ENCODE data around the gene NFIC.
A peak's percentile ranks its signal among the peaks of the same experiment; 100 is the strongest.
"Not testable (repeated sequence)": the region's sequence is repeated elsewhere in the genome, so short reads cannot be mapped to it uniquely, and the experiment has no call there.

NFIC gene

GRCh38 chr19:3365836-3366752 lies at the start of gene NFIC:
Gene NFIC (plus strand): TSS chr19:3366583. CDS start chr19:3366637, 54 bp downstream.
- DNase-seq (ENCODE audit: low read depth, low spot score) = no peak

DNA sequence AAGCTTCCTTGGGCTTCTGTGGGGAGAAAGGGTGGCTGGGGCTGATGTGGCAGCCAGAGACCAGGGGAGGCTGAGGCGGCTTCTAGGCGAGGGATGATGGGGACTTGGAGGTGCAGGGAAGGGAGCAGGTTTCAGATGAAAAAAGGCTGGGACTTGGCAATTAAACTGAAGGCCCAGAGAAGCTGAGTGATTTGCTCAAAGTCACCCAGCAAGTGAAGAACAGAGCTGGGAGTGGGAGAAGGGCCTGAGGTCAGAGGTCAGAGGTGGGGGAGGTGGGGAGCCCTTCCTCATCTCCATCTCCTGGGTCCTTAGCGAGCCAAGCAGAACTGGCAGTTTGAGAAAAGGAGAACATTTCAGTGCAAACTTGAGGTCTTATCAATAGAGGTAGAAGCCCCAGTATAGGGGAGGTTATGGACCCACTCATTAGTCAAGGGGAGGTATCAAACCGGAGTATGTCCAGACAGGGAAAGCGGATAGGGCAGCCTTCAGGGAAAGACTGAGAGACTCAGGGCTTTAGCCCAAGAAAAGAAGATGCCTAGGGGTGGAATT lies 49.6 kb upstream of the NFIC start:
- DNase-seq (ENCODE audit: low read depth, low spot score) = no peak

- DNase-seq (ENCODE audit: low read depth, low spot score) = no peak
These were observed 46.6 kb upstream of the NFIC start for GRCh38 chr19:3319643-3320353.

DNA sequence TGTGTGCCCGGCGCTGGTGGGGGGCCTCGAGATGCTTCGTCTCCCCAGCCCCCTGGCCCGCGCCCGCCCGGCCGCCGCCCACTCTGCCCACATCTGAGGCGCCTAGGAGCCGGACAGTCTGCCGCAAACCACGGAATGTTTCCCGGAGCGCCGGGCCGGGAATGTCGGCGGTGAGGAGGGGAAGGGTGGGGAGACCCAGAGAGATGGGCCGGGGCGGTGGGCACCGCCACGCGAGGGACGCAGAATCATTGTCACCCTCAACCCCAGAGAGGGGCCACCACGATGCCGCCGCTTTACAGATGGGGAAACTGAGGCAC lies 46.1 kb upstream of the NFIC start:
- no peak for DNase-seq (ENCODE audit: low read depth, low spot score)

GRCh38 chr19:3320853-3321252 lies 45.5 kb upstream of the NFIC start:
- no peak for DNase-seq (ENCODE audit: low read depth, low spot score)

GRCh38 chr19:3321696-3322095 lies 44.7 kb upstream of the NFIC start:
- DNase-seq (ENCODE audit: low read depth, low spot score) = no peak

DNA sequence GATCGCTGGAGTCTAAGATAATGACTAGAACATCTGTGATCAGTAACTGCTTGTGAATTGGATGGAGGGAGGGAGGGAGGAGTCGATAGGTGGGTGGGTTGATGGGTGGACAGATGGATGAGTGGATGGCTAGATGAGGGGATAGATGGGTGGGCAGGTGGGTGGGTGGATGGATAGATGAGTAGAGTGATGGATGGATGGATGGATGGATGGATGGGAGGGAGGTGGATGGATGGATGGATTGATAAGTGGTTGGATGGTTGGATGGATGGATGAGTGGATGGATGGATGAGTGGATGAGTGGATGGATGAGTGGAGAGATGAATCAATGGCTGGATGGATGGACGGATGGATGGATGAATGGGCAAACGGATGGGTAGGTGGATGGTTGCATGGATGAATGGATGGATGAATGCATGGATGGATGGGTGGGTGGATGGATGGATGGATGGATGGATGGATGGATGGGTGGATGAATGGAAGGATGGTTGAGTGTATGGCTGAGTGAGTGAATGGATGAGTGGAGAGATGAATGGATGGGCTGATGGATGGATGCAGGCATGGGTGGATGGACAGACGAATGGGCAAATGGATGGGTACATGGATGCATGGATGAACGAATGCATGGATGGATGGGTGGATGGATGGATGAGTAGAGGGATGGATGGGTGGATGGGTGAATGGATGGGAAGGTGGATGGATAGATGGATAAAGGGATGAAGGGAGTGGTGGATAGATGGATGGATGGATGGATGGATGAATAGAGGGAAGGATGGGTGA lies 44.0 kb upstream of the NFIC start:
- DNase-seq (ENCODE audit: low read depth, low spot score) = no peak

- no peak for DNase-seq (ENCODE audit: low read depth, low spot score)
These were observed 43.4 kb upstream of the NFIC start for GRCh38 chr19:3323026-3323425.

- no peak for DNase-seq (ENCODE audit: low read depth, low spot score)
These were observed 42.7 kb upstream of the NFIC start for GRCh38 chr19:3323658-3324057.

GRCh38 chr19:3324405-3324856 lies 42.0 kb upstream of the NFIC start:
- DNase-seq (ENCODE audit: low read depth, low spot score) = peak; percentile 54

DNA sequence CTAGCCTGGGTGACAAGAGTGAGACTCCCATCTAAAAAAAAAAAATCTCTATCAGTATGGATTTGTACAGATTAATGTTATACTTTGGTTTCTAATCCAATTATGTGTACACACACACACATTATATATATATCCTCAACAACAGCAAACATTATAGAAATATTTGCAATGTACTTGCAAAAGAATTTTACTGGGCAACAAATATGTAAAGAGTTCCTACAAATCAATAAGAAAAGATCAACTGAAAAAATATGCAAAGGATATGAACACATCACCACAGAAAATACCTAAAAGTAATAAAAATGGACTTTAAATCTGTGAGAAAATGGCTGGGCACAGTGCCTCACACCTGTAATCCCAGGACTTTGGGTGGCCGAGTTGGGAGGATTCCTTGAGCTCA lies 40.9 kb upstream of the NFIC start:
- no peak for DNase-seq (ENCODE audit: low read depth, low spot score)

- no peak for DNase-seq (ENCODE audit: low read depth, low spot score)
These were observed 37.6 kb upstream of the NFIC start for GRCh38 chr19:3328743-3329142.

GRCh38 chr19:3330047-3330446 lies 36.3 kb upstream of the NFIC start:
- DNase-seq (ENCODE audit: low read depth, low spot score) = no peak

- not testable (repeated sequence) for DNase-seq (ENCODE audit: low read depth, low spot score)
These were observed 34.2 kb upstream of the NFIC start for GRCh38 chr19:3332232-3332631.

DNA sequence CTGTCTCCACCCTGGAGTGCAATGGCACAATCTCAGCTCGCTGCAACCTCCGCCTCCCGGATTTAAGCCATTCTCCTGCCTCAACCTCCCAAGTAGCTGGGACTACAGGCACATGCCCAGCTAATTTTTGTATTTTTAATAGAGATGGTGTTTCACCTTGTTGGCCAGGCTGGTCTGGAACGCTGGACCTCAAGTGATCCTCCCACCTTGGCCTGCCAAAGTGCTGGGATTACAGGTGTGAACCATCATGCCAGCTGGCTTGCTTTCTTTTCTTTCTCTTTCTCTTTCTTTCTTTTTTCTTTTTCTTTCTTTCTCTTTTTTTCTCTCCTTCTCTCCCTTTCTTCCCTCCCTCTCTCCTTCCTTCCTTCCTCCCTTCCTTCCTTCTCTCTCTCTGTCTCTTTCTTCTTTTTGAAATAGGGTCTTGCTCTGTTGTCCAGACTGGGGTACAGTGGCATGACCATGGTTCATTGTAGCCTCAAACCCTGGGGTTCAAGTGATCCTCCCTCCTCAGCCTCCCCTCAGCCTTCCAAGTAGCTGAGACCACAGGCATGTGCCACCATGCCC lies 33.3 kb upstream of the NFIC start:
- no peak for DNase-seq (ENCODE audit: low read depth, low spot score)

DNA sequence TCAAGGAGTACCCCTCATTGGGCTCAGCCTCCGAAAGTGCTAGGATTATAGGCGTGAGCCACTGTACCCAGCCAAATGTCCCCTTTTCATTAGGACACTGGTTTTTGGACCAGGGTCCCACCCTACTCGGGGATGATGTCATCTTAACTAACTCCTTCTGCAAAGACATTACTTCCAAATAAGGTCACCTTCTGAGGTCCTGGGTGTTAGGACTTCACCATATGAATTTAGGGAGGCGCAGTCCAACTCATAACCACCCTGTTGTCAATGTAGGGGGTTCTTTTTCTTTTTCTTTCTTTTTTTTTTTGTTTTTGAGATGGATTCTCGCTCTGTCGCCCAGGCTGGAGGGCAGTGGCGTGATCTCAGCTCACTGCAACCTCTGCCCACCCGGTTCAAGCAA lies 32.7 kb upstream of the NFIC start:
- no peak for DNase-seq (ENCODE audit: low read depth, low spot score)

DNA sequence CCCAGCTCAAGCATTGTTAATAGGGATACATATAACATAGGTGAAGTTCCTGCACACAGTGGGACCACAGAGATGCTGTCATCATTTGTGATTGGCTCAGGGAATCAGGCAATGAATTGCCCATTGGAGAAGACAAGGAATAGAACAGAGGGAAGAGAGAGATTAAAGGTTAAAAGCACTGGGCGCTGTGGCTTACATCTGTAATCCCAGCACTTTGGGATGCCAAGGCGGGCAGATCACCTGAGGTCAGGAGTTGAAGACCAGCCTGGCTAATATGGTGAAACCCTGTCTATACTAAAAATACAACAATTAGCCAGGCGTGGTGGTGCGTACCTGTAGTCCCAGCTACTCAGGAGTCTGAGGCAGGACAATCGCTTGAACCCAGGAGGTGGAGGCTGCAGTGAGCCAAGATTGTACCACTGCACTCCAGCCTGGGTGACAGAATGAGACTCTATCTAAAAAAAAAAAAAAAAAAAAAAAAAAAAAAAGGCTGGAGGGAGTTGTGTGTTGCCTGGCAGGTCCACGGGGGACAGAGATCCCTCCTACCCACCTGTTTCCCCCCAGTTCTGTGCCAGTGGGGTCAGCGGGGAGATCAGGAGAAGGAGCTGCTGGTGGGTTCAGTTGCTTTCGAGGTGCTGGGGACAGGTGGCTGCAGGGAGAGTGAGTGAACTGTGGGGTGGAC lies 31.5 kb upstream of the NFIC start:
- DNase-seq (ENCODE audit: low read depth, low spot score) = not testable (repeated sequence)

GRCh38 chr19:3335431-3336350 lies 30.7 kb upstream of the NFIC start:
- DNase-seq (ENCODE audit: low read depth, low spot score) = no peak

- no peak for DNase-seq (ENCODE audit: low read depth, low spot score)
These were observed 30.1 kb upstream of the NFIC start for GRCh38 chr19:3336351-3336679.
